Left forelimb (tissue), 1 donor: ENCODE results near the gene HSD3B1.

Experiments used
- DNase-seq: peaks from one replicate; pipeline ENCODE4 v3.0.0-alpha.2; 2018; ENCODE audit warnings: low spot score

The HSD3B1 gene

DNA sequence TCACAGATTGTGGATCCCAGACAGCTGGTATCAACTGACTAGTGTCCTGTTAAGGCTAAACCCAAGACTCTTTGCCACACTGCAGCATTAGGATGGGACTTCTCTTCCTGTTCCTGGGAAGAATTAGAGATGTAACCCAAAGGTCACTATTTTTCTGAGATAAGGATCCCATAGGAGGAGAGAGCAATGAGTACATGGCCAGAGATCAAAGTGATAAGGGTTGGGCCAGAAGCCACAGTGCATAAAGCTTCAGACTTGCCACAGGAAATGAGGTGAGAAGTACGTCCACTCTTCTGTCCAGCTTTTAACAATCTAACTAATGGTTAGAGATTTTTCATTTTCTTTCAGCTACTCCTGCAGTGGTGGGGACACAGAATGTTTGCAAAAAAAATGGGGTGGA, at the start of gene HSD3B1:
Gene HSD3B1 (plus strand): TSS at position 270 of the 400 bp plus-strand sequence. CDS start 267 bp downstream, outside the sequence.
- DNase-seq, result no peak

DNA sequence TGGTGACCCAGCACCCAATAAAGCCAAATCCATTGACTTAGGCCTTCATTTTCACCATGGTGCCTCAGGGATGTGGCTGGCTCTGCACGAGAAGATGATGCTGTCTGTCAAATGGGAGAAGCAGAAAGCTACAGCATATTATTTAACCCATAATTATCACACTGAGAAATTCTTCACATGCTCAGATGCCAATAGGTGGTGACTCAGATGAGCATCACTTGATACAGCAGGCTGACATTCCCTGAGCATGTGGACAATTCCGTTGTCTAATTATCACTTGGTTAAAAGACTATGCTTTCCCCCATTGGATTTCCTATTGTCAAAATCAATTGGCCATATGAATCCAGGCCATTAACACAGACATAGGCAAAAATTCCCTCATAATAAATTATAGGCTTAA, 44.0 kb upstream of the HSD3B1 start:
- DNase-seq, result no peak

DNA sequence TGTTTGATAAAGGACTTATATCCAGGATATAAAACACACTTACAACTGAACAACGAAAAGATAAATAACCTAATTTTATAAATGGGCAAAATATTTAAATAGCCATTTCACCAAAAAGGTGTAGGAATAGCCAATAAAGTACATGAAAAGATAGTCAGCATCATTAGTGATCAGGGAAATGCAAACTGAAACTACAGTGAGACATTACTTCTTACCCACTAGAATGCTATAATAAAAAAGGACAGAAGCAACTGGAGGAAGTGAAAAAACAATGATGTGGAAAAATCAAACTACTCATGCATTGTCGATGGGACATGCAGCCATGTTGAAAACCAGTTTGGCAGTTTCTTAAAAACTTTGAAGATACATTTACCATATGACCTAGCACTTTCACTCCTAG, 43.4 kb upstream of the HSD3B1 start:
- no peak for DNase-seq

DNA sequence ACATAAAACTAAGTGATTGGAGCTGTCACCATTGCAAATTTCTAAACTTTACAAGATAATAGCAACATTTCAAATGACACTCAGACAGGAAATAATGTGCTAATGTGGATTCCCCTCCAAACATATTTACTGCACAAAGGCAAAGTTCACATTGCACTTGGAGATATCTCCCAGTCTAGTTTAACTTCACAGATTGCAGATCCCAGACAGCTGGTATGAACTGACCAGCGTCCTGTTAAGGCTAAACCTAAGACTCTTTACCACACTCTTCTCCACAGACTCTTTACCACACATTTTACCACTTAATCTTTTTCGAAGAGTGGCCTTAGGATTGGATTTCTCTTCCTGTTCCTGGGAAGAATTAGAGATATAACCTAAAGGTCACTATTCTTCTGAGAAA, 40.6 kb upstream of the HSD3B1 start:
- no peak for DNase-seq

DNA sequence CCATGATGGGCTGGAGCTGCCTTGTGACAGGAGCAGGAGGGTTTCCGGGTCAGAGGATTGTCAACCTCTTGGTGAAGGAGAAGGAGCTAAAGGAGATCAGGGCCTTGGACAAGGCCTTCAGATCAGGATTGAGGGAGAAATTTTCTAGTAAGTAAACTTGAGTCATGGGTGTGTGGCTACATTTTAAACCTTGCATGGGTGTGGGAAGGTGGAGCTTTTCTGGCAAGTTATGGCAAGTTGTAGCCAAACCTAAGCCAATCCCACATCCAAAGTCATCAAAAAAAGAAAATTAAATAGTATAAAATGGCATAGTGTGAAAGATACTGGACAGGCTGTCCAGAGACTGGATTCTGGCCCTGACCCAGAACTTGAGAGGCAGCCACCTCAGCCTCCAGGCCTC, 39.8 kb upstream of the HSD3B1 start:
- no peak for DNase-seq

DNA sequence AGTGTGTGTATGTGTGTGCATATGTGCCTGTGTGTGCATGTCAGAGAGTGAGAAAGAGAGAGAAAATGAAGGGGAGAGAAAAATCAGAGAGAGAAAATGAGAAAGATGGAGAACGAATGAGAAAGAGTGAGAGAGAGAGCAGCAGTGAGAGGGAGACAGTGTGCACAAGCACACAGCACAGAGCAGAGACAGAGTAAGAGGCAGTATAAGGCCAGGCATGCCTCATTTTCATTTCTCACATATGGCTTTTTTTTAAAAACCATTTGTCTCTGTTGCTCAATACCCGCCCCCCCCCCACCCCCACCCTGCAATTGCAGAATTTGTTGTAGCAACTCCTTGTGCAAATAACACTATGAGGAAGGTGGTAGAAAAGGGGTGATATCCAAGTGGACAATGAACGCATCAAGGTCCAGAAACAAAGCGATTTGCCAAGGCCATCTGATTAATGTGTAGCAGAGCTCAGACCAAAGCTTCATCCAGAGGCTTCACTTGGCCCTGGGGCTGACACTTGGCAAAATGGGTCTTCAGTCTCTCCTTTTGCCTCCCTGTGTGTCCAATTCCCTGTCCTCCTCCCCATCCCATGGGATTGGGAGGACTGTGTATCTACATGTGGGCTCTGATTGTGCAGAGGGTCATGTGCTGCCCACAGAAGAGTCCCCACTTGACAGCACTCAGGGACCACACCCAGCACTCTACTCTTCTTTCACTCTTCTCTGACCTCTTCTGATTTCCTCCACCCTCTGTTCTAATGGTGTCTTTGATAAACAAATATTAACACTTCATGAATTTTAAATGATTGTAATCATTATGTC, 38.9 kb upstream of the HSD3B1 start:
- DNase-seq, result no peak

DNA sequence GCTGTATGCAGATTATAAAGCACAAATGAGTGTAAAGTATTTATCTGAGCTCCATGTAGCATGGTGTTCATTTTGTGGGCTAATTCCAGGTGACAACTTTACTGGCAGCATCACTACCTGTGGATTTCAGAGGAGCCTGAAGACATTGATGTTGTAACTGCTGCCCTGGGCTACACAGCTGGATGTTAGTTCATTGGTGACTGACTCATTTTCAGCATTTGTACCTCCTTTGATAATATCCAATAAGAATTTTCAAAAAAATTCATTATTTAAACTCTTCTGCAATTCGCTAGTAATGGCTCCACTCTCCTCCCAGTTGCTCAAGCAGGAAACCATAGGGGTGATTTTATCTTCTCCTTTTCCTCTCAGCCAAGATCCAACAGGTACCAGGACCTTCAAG, 37.3 kb upstream of the HSD3B1 start:
- DNase-seq, result no peak

DNA sequence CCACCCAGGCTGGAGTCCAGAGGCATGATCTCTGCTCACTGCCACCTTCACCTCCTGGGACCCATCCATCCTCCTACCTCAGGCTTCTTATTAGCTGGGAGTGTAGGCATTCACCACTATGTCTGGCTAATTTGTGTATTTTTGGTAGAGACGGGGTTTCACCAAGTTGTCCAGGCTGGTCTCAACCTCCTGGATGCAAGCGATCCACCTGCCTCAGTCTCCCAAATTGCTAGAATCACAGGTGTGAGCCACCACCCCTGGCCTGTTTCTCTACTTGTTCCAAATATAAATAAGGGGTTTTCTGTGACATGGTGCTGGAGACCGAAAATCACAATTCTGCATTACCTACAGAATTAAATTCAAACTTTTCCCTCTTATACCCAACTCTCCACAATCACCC, 36.6 kb upstream of the HSD3B1 start:
- DNase-seq, result no peak

DNA sequence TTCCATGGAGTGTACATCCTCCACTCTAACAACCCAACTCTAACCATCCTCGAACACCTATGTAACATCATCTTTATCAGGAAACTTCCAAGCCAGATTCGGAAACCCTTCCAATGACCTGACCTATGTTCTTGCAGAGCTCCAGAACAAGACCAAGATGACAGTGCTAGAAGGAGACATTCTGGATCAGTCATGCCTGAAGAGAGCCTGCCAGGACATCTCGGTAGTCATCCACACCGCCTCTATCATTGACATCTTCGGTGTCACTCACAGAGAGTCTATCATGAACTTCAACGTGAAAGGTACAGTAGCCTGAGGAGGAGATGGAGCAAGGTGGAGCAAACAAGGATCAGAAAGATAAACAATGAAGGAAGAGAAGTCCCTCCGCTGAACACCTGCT, 36.1 kb upstream of the HSD3B1 start:
- no peak for DNase-seq

DNA sequence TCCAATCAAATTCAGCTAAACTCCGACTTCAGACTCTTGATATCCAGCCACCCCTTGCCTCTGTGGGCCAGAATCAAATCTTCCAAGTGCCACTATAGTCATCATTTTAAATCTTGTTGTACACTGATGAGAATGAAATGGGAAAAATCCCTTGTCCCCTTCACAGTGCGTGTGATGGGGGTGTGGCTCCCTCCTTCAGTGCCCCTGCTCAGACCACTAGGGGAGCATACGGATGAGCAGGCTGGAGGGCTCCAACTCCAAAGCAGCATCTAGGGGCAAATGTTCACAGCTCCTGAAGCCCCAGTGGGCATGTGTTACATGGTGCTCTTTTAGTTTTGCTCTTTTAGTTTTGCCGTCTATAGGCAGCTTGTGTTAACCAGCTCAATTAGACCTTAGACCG, 35.4 kb upstream of the HSD3B1 start:
- no peak for DNase-seq

DNA sequence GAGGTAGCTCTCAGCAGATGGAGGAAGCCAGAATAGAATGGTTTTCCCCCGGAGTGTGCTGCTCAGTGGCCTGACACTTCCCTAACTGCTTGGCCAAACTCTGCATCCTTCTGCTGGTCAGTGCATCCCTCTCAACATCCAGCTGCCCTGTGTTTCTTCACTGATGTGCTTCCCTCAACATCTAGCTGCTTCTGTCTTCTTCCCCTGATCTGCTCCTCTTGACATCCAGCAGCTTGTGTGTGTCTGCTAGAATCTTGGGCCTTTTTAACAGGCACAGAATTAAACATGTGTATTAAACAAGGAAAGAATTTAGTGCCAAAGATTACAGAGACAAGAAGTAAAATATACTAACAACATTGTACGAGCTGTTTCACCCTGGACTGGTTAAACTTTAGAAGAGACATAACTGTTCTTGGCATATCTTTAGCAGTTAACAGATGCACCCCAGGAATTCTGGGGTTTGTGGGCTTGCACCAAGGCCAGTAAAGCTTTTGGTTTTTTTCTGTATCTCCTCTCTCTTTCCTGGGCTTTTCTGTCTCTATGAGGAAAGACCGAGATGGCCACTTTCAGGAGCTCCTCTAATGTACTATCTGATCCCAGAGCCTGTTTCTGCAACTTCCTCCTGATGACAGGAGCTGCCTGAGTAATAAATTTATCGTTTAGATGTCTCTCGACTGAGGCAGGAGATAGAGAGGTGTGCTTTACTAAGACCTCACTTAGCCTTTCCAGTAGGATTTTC, 34.8 kb upstream of the HSD3B1 start:
- no peak for DNase-seq

DNA sequence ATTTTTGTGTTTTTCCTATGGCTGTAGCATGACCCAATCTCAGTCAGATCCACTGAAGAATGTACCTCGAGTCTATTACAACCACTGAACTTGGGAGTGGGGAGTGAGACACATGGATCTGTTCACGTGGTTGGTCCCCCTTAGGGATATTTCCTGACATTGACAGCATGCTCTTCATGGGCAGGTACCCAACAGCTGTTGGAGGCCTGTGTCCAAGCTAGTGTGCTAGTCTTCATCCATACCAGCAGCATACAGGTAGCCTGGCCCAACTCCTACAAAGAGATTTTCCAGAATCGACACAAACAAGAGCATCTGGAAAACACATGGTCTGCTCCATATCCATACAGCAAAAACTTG, 34.2 kb upstream of the HSD3B1 start:
- no peak for DNase-seq

DNA sequence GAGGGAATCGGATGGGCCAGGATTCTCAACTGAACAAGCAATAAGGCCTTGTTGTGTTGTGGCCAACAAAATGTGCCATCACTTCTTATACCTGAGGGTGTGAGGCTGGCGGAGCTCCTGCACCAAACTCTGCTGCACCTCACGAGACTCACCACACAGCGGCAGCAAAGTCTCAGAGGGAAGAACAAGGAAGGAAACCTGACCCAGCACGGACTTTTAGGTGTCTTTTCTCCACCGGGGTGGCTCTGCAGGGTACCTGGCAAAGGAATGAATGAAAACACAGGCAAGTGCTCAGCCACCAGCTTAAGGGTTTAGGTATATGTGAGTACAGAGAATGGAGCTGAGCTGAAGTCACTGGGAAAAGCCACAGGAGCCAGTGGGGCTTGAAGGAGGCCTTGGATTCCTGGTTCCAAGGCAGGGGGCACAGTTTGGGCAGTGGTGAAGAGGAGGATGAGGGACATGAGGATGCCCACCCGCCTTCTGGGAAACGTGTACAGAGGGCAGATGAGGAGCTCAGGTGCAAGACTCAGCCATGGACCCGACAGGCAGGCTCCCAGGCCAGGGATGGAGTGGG, 31.1 kb upstream of the HSD3B1 start:
- DNase-seq, result no peak

DNA sequence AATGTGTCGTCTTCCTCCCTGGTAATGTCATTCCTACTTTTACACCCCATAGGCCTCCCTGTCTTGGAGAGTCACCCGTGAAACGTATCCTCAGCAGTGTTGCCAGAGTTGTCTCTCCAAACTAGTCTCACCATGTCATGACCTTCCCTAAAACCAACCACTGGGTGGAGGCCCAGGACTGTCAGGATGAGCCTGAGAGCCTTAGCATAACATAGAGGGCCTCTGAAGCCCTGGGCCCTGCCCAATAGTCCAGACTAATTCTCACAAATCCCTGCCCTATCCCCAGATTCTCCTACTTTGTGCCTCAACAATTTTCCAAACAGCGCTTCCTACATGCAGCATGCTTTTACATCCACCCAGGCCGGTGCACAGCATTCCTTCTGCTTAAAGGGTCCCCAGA, 29.3 kb upstream of the HSD3B1 start:
- no peak for DNase-seq

DNA sequence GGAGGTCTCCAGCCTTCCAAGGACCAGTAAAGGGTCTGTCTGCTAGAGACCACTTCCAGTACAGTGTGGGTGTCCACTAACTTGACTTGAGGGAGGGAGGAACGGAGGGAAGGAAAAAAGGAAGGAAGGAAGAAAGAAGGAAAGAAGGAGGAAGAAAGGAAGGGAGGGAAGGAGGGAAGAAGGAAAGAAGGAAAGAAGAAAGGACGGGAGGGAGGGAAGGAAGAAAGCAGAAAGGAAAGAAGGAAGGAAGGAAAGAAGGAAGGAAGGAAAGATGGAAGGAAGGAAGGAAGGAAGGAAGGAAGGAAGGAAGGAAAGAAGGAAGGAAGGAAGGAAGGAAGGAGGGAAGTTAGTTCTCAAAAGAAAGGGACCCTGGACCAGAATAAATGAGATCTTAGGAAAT, 26.8 kb upstream of the HSD3B1 start:
- no peak for DNase-seq

DNA sequence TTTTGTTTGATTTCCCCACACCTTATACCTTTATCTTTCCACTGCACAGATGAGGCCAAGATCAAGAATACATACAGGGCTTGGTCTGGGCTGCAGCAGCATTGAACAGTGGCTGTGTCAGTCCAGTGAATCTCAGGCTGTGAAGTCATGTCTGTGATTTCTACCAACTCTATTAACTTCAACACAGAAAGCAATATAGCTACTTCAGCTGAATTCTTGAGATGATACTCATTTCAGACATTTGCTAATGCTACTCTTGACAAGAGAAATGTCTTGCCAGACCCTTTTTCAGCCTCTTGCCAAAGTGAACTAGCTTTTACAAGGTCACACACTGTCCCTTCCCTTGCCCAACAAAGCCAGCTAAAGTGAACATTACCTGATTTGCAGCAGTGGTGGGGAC, 25.1 kb upstream of the HSD3B1 start:
- DNase-seq, result no peak

DNA sequence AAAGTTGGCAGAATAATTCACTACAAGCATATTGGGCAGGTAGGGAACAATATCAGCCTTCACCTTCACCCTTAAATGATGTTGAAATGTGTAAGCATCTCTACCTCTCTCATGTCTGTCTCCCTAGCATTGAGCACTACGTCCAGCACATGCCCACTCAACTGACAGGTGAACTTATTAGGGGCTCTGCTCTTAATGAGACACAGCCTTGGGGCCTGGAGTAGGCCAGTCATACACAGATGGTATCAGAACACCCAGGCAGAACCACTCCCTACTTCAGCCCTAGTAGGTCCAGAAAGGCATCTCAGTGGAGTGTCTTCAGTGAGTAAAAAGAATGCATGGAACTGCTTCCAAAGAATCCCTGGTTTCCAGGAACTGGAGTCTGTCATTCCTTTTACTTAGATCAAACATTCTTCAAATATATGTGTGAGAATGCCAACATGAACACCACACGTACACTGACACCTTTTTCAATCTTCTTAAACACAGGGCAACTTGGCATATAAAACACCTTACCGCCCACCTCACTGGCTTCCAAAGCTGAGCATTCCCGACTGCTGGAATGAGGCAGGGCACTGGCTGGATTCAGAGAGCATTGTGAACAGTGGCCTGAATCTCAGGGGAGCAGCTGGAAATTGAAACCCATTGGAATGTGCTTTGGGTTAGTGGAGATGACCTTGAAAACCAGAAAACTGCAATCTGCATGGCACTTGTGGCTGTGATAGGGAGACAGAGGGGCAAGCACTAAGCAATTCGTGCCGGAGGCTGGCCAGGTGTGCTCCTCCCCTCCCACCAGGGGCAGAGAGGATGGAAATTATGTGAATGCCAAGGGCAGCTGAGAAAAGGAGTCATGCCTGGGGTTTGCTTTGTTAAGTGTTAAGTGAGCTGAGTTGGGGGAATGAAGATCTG, 24.2 kb upstream of the HSD3B1 start:
- DNase-seq, result no peak

DNA sequence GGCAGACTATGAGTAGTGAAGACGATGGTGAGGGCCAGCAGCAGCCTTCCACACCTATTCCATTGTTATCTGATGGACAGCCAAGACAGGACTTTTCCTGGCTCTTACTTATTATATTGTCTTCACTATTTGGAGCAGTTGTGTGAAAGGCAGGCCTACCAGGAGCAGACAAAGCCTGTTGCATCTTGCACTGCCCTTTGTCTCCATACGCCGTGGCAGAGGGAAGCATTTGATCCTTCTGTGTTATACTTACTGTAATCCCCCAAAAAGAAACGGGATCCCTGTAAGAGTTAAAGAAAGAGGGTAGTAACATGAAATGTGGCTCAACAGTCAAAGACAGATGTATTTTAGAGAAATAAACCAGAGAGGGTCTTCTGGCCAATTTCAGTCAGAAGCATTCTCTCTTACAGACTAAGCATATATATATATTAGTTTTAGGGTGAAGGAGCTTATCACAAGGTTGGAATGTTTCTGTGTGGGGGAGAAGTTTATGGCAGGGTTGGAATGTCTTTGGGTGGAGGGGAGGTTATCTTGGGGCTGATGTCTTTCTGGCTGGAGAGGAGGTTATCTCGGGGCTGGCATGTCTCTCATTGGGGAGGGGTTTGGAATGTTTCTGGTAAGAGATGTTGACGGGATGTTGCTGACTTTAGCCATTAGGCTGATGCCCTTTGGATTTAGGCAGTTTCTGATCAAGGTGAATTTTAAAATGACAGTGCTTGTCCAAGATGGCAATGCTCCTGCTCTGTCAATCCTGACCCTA, 23.4 kb upstream of the HSD3B1 start:
- no peak for DNase-seq

DNA sequence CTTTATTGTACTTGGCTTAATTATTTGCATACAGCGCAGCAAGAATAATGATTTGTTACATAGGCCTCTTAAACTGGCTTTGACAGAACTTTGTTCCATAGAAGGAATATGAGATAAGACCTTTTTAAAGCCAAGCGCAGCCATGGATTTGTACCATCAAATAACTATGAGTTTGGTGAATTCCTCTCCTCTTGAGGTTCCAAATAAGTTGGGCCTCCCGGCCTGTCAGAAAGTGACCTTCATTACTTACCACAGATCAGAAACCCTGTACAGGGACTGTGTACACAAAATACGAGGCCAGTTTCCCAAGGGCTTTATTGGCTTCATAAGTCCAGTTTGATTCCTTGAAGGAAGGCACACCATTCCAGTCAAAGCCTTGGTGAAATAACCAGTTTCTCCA, 21.8 kb upstream of the HSD3B1 start:
- no peak for DNase-seq

DNA sequence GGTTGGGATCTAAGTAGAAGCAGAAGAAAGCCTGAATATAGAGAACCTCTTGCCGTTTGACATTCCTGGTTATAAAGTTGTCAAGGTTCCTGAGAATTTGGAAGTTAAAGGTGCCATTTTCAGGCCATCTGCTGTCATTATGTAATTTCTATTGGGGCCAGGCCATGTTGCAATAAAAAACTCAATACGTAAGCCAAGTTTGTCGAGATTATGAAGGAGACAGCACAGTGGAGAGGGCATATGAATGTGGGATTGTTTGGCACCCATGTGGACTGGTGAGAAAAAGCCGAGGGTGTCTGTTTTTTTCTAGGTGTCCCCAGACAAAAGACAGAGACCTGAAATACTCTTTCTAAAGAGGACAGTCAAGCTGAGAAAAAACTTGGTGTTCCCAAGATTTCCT, 18.8 kb upstream of the HSD3B1 start:
- DNase-seq, result no peak

DNA sequence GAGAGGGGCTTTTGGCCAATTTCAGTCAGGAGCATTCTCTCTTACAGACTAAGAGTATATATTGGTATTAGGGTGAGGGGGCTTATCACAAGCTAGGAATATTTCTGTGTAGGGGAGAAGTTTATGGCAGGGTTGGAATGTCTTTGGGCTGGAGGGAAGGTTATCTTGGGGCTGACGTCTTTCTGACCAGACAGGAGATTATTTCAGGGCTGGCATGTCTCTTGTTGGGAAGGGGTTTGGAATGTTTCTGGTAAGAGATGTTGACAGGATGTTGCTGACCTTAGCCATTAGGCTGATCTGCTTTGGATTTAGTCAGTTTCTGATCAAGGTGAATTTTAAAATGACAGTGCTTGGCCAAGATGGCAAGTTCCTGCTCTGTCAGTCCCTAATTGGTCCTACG, 17.8 kb upstream of the HSD3B1 start:
- no peak for DNase-seq

DNA sequence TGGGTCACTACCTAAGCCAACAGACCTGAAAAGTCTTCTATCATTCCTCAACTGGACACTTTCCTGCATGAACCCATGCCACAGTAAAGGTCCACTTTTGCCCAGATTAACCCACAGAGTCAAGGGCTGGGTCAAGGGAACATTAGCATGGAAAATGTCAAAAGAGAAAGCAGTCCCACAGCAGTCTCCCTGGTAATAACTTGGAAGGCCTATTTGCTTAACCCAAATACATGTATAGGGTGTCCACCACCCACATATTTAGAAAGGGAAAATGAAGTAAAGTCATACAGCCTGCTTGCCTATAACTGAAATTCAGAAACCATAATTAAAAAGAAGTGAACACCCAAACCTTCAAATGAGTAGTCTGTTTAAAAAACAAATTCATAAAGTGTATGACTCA, 16.1 kb upstream of the HSD3B1 start:
- DNase-seq, result no peak
